ENCODE results near the gene KCNAB1.
"Not testable (repeated sequence)": the region's sequence is repeated elsewhere in the genome, so short reads cannot be mapped to it uniquely, and the experiment has no call there.

Gene KCNAB1

DNA sequence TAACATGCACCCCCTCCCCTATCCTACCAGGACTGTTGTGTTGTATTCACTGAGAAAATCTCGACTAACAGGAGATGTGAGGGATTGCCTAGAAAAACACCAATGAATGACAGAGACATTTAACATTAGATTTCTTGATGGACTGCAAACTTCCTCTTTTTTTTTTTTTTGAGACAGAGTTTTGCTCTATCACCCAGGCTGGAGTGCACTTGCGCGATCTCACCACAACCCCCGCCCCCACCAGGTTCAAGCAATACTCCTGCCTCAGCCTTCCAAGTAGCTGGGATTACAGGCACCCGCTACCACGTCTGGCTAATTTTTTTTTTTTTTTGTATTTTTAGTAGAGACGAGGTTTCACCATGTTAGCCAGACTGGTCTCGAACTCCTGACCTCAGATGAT, 17.0 kb downstream of the KCNAB1 start:
- DNase-seq (ENCODE audit: low read depth): not testable (repeated sequence)

DNA sequence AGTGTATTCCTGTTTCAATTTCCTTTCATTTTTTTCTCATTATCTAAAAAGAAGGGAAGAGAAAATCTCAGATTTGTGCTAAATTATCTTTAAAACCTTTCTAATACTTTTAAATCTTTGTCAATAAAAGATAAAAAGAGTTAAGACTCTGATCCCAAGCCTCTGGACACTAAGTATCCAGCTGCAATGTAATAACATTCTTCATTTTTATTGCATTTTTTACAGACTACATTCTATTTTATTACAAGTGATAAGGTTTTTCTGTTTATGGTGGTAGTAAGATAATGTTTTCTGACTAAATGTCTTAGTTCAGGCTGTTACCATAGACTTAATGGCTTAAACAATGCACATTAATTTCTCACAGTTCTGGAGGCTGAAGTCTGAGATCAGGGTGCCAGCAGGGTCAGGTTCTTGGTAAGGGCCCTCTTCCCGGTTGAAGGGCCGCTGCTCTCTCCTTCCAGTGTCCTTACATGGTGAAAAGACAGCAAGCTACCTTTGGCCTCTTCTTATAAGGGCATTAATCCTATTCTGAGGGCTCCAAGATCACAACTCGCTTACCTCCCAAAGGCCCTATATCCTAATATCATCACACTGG, 19.7 kb downstream of the KCNAB1 start:
- no peak for DNase-seq (ENCODE audit: low read depth)

- no peak for DNase-seq (ENCODE audit: low read depth)
These were observed 22.3 kb downstream of the KCNAB1 start for GRCh38 chr3:156142702-156143101.

DNA sequence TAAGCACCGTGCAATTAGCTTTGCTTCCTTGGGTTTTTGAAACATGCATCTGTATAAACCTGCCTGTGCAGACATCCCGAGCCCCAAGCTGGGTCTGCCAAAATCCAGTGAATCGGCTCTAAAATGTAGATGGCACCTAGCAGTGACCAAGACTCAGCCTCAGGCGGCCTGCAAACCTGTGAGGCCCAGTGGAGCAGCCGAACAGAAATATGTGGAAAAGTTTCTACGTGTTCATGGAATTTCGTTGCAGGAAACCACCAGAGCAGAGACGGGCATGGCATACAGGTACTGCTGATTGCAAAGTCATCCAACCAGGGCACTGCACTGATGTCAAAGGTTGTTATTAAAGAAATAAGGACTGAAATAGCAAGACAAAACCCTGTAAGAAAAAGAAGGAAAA, 22.8 kb downstream of the KCNAB1 start:
- no peak for DNase-seq (ENCODE audit: low read depth)

GRCh38 chr3:156144060-156144459, 23.7 kb downstream of the KCNAB1 start:
- no peak for DNase-seq (ENCODE audit: low read depth)

- DNase-seq (ENCODE audit: low read depth): no peak
These were observed 25.5 kb downstream of the KCNAB1 start for GRCh38 chr3:156145866-156146265.

- no peak for DNase-seq (ENCODE audit: low read depth)
These were observed 28.1 kb downstream of the KCNAB1 start for GRCh38 chr3:156148345-156148945.

GRCh38 chr3:156148946-156149381, 28.6 kb downstream of the KCNAB1 start:
- DNase-seq (ENCODE audit: low read depth): no peak

DNA sequence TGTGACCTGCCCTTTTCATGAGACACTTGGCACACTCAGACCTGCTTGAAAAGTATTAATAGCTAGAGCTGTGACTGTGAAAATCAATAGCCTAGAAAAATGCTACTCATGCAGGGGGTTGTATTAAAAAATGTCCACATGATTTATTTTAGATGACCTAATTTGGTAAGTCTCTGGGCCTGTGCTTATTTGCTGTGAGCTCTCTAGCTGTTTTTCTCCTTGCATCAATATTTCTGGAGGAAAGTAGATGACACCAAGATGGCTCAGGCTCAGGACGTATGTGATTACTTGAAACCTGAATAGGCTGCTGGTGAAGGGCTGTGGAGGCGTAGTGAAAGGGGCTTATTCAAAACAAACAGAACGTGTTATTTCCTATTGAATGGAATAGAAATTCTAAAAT, 29.5 kb downstream of the KCNAB1 start:
- no peak for DNase-seq (ENCODE audit: low read depth)

- no peak for DNase-seq (ENCODE audit: low read depth)
These were observed 30.2 kb downstream of the KCNAB1 start for GRCh38 chr3:156150434-156151066.

GRCh38 chr3:156151824-156152428, 31.5 kb downstream of the KCNAB1 start:
- DNase-seq (ENCODE audit: low read depth): peak; percentile 24

GRCh38 chr3:156158656-156159295, 38.4 kb downstream of the KCNAB1 start:
- no peak for DNase-seq (ENCODE audit: low read depth)

DNA sequence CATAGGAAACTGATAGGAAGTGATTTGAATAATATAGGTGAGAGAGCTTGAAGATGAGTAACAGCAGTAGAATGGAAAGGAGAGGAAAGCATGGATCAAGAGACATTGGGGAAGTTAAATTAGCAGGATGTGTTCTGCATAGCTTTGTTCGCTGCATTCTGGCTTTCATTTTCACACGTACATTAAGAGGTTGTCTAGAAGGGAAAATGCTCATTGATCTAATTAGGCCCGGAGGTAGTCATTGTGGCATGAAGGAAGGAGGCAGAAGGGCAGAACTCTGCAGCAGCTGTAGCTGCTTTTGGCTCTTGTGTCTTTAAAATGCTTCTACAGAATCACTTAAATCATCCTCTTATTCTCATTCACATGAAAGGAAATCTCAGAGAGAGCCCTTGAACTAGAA, 40.3 kb downstream of the KCNAB1 start:
- no peak for DNase-seq (ENCODE audit: low read depth)

- DNase-seq (ENCODE audit: low read depth): no peak
These were observed 40.8 kb downstream of the KCNAB1 start for GRCh38 chr3:156161172-156161571.

DNA sequence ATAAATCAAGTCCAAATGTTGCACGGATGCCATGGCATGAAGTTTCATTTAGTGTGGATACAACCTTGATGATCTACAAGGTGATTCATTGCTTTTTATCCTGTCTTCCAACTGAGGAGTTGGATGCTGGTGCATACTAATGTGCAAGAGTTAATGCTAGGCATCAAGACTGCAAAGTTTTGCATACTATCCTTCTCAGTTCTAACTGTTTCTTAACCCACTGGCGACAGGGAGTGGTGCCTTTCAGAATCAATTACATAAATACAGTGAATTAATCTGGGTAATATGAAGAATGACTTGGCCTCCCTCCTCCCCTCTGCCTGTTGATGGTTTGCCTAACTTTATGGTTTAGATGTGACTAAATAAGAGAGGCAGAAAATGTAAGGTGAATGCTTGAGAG, 43.5 kb downstream of the KCNAB1 start:
- no peak for DNase-seq (ENCODE audit: low read depth)

DNA sequence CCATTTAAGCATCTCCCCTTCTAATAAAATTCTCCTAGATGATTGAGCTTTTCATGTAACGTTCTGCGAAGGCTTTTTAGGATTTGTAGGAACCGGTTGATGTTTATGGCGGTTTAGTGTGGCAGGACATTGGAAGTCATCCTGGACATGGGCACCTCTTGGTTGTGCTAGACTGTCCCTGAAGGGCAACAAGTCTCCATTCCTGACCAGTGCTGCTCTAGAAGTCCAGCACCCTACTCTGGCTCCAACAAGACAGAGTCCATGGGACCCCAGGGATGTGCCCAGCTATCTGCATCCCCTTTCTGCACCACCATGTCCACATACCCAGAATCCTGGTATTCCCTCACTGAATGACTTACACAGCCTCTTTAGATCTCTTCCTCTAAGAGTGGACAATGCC, 46.4 kb downstream of the KCNAB1 start:
- no peak for DNase-seq (ENCODE audit: low read depth)

DNA sequence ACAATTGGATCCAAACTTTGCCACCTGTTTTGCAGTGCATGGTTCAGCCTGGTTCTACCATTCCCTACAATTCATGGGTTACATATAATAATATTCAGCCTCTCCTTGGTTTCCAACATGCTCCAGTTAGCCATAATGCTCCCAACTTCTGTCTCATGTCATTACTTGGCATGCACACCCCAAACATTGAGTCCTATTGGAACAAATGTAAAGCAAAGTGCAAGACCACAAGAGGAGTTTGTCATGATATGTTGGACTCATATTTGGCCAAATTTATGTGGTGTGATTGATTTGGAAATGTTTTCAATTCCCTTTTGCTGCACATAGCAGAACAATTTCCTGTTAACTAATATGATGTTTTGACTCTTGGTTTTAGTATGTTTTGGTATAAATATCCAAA, 50.2 kb downstream of the KCNAB1 start:
- DNase-seq (ENCODE audit: low read depth): no peak

DNA sequence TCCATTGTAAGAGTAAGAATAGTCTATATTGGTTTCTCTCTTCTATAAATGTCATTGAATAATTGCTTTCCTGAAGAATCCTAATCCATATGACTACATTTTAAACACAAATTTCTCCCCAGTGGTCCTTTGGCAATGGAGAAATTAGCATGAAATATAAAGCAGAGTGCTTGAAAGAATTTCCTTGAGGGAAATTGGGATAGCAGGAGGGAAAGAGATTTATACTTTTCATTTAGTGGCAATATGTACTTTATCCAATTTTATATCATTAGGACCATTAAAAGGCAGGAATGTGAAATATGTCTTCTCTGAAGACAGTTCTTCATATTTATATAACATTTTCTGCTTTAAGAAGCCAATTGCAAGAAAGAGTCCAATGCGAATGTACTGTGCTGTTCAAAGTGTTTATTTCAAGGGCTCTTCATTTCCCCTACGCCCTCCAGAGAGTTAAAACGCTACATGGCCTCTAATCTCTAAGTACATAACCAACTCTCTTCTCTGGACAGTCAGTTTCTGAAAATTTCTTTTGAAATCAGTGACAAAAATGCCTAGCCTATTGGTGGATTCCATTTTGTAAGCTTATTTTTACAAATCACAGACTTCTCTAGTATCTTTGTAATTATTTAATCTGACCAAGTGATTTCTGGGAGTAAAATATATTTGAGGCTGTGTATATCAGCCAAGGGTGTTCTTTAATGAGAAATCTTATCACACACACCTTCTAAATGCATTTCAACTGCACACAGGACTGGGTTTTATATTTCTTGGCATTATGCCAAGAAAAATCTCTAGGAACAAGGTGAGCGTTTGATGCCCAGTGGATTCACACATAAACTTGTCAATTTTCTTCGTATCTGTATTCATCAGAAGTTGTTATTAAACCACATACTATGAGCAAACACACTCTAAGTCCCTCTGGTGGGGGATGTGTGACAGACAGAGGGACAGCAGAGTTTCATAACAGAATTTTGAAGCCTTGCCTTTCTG, 51.2 kb downstream of the KCNAB1 start:
- DNase-seq (ENCODE audit: low read depth): no peak

DNA sequence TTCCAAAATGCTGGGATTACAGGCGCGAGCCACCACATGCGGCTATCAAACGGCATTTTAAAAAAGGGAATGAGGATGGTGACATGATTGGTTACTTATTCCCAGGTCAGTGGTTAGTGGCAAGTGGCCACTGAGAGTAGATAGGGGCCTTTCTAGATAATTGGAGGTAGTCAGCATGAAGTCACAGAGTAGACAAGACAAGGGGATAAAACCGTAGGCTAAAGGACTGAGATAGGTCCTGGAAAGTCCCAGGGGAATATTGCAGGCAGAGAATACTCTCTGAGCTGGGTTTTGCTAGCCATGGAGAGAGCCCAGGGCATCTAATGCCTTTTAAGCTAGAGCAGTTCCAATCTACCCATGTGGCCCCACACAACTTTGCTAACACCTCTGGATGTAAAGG, 52.2 kb downstream of the KCNAB1 start:
- no peak for DNase-seq (ENCODE audit: low read depth)

GRCh38 chr3:156174229-156174847, 54.0 kb downstream of the KCNAB1 start:
- DNase-seq (ENCODE audit: low read depth): no peak

DNA sequence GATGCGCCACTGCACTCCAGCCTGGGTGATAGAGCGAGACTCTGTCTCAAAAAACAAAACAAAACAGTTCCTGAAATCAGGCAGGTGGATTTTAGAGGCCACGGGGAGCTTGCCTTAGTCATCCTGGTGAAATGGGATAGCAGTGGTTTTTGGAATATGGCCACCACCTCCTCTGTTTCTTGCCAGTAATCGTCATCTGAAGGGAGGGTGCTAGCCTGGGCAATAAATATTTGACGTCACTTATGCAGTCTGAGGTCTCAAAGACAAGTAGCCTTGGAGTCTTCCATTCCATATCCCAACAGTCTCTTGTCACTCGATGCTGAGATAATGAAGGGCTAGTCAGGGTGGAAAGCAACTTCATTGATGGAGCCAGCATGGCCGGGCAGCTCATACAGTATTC, 55.2 kb downstream of the KCNAB1 start:
- no peak for DNase-seq (ENCODE audit: low read depth)

All from activated T-cell treated with anti-CD3 and anti-CD28 coated beads for 48 hours (primary cell).